GM19239 (cell line): ENCODE measurements around the gene ADCY6.

ENCODE experiments used
- DNase-seq: peaks from one replicate; pipeline ENCODE4 v3.0.0; 2011; ENCODE audit warnings: low spot score; ENCODE audit not compliant: insufficient read length
- FAIRE-seq: peaks from 2 replicates; lab custom pipeline; 2011; peaks lifted over from hg19 to GRCh38; lab: Jason Lieb, UNC

The ADCY6 gene

GRCh38 chr12:48787791-48788523, 932 bp downstream of the ADCY6 start:
- DNase-seq (no peak), FAIRE-seq (peak; percentile 42)

- FAIRE-seq: no peak
- no peak for DNase-seq
Measured at GRCh38 chr12:48786591-48787544, 2.0 kb downstream of the ADCY6 start.

GRCh38 chr12:48783432-48783831, 5.5 kb downstream of the ADCY6 start:
- DNase-seq: no peak
- no peak for FAIRE-seq

- DNase-seq (no peak), FAIRE-seq (no peak)
Measured at GRCh38 chr12:48782457-48783395, 6.2 kb downstream of the ADCY6 start.

DNA sequence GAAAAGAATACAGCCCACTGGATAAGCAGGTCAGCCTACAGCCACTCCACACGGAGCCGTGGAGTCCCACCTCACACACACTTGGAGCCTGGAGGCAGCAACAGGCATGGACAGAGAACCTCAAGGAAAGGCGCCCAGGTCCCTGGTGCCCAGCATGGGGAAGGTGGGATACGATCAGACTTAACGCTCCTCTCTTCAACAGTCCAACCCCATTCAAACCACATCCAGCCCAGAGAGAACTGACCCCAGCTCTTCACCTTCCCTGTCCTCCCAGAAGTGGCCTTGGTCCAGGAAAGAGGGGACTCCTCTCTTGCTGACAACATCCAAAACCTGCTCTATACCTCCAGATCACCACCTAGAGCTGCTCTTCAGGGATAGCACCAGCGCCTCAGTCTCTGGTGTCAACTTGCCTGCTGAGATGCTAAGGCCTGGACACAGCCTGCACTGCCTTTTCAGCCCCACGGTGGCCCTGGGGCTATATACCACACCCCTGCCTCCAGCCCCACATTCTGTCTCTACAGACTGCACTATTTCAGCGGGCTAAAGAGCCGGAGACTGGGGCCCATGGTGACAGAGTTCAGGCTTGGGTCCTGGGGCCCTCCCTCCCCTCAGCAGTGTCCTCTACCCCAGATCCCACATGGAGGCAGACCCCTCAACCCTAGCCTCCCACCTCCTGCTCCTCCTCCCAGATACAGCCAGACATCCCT, 7.0 kb downstream of the ADCY6 start:
- FAIRE-seq (no peak), DNase-seq (no peak)

DNA sequence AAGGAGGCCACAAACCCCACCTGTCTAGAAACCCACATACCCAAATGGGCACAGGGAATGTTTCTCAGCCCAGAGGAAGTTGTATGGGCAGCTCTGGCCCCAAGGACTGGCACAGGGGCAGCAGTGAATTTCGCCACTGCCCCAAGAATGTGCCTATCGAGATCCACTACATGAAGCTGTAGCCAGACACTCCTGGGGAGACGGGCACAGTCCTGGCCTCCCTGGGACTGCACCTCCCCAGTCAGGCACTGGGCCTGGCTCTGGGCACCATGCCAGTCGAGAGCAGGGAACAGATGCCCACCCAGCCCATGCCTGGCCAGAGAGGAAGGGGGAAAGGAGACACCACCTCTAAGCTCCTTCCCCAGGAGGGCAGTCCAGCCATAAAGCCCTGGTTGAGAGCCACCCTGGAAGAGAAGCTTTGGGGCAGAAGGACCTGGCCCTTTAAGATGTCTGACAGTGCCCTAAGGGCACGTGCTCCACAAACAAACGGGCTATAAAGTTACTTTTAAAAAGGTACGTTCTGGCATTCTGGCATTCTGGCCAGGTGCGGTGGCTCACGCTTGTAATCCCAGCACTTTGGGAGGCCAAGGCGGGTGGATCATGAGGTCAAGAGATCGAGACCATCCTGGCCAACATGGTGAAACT, 8.4 kb downstream of the ADCY6 start:
- FAIRE-seq: no peak
- DNase-seq: no peak

GRCh38 chr12:48779869-48780268, 9.0 kb downstream of the ADCY6 start:
- DNase-seq (no peak), FAIRE-seq (no peak)

DNA sequence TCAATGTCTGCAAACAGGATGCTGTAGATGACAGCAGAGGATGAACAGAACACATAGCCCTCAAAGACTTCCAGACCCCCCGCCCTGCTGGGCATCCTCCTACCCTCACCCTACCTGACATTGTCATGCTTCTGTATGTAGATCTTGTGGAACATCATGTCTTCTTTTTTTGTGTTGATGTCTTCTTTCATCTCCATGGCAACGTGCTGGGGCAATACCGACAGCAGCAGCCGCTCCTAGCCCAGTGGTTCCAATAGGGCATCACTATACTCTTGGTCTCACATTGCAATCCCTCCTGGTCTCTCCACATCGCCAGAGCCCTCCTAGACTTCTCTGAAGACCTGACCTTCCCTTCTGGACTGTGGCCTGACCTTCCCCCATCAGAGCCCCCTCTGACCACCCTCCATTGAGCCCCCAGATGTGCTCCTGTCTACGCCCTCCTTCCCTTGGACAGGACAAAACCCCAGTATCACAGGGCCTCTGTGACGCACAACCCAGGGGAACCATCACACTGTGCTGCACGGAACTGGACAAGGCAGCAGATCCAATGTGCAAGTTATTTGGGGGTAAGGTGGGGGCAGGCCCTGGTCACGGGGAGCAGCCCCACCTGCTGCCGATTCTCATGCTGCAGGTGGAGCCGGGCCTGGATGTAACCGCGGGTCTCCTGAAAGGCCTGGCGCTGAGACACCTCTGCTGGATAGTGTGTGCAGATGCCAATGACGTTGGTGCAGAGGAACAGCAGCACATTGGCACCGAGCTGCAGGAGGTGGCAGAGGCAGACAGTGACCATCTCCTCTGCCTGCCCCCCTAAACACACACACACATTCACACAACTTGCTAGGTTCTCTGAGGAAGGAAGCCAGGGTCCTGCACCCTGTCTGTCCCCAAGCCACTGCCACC, 11.1 kb downstream of the ADCY6 start:
- FAIRE-seq (no peak), DNase-seq (no peak)

DNA sequence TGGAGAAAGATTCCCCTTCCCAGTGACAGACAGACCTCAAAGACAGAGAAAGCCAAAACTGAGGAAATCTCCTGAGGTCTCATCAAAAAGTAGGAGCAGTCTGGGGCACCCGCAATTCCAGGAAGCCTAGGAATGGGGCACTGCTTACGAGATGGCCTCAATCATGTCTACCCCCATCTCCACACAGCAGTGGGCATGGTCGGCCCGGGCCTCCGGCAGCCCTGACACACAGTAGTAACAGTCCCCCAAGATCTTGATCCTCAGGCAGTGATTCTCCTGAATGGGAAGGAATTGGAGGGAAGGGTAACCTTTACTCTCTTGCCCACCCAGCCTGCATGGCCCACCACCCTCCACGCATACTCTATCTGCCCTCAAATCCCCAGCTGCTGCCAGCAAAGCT, 11.9 kb downstream of the ADCY6 start:
- no peak for DNase-seq
- no peak for FAIRE-seq

DNA sequence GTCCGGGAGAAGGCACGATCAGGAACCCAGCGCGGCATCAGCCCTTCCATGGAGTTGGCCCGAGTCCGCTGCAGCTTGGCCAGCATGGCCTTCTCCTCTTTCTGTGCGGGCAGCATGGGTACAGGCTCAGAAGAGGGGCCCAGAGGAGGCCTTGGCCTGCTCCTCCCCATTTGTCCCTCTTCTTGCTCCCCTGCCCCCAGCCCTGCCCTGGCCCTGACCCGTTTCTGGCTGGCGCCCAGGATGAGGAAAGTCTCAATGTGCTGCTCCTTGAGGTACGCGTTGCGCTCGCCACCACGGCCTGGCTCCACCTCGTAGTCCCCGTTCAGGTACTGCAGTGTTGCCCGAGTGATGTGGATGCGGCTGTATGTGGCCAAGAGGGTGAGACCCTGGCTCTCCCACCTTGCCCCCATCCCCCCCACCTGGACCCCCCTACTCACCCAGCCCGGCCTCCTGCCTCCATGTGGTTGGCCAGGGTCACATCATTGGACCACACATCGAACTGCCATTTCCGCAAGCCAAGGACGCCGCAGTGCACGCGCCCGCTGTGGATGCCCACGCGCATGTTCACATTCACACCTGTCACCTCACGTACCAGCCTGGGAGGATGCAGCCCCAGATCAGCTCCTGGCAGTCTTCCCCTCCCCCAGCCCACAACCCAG, 12.8 kb downstream of the ADCY6 start:
- no peak for DNase-seq
- no peak for FAIRE-seq

GRCh38 chr12:48775299-48775698, 13.6 kb downstream of the ADCY6 start:
- FAIRE-seq: no peak
- no peak for DNase-seq

GRCh38 chr12:48774516-48774915, 14.4 kb downstream of the ADCY6 start:
- no peak for DNase-seq
- no peak for FAIRE-seq

DNA sequence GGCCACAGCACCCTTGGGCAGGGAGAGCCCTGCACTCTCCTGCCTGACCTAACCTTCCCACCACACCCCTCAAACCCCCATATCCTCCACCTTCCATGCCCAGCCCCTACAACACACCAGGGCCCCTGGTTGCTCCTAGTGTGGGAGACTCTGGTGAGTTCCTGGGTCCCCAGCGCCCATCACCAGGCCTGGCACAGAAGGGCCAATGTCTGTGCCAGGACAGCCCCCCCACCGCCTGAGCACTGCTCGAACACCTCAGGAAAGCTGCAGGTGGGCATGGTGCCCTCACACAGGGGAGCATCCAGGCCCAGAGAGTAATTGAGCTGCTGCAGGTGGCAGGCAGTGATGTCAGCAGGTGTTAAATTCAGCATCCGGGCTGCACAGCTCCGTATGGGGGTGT, 15.2 kb downstream of the ADCY6 start:
- FAIRE-seq: no peak
- DNase-seq: no peak

- FAIRE-seq (no peak), DNase-seq (no peak)
Measured at GRCh38 chr12:48771588-48772112, 17.2 kb downstream of the ADCY6 start.

GRCh38 chr12:48770756-48771155, 18.1 kb downstream of the ADCY6 start:
- DNase-seq (no peak), FAIRE-seq (no peak)

GRCh38 chr12:48768736-48769135, 20.2 kb downstream of the ADCY6 start:
- DNase-seq (no peak), FAIRE-seq (no peak)

GRCh38 chr12:48768147-48768546, 20.7 kb downstream of the ADCY6 start:
- no peak for DNase-seq
- FAIRE-seq: no peak

DNA sequence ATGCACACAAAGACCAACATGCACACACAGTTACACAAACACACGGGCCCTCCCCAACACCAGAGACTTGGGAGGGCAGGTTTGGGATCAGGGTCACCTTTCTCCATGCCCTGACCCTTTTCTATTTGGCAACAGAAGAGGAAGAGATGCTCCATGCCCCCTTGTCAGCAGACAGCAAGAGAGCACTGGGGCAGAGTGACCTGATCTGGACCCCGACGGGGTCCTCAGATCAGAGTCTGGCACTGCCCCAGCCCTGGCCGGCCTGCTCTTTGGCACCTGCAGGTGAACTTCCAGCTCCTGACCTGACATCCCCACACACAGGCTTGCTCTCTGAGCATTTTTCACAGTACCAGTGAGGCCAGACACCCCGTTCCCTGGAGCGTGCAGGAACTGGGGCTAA, 21.4 kb downstream of the ADCY6 start:
- DNase-seq (no peak), FAIRE-seq (no peak)
